ENCODE measurements around the gene ZBTB12. TPM values are rescaled to one million over a fixed set of nuclear protein-coding genes. Genes with fewer than 3 reads are reported as not detected.

ZBTB12 gene
- total and polyA plus RNA-seq, 2 of the 8 experiments (the other 6 are each of a cell fraction or from before 2014, with no cell fraction given), result 20.7 to 40.8 TPM

DNA sequence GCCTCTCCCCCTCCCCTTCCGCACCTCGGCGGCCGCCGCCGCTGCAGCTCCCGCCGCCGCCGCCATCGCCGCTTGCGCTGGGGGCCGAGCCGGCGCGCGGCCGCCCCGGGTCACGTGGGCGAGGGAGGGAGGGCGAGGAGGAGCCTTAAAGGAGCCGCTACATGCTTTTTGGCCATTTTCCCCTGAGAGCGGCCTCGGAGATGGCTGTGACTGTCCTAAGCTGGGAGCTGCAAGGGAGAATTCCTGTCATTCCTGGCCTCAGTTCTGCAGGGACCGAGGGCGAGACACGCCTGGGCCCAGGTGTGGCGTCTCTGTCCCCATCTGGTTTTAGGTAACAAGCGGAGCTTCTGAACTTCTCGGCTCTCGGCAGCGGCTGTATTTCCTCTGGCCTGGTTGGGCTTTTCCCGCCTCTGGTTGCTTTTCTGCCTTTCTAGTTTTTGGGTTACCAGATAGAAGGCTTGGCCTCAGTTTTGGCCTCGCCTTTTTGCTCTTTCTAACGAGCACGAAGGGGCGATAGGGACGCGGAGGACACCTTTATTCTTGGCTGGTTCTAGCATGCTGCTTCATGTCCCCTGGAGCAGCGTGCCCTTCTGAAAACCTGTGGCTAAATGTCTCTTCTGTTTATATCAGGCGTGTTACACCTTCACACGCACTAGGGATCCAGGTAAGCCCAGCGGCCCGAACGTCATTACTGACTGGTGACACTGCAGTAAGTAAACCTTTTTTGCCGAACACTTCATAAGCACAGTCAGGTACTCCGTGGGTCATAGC, 4.1 kb downstream of the ZBTB12 start, which contains the start of gene EHMT2 (continued):
- TF ChIP-seq CHD2 (IDR thresholded peaks at IDR 0.05; ENCODE audit: low read length) (no peak), POU5F1 (IDR thresholded peaks at IDR 0.05; ENCODE audit: low read depth, low read length) (no peak), TAF7 (optimal IDR thresholded peaks at IDR 0.05; ENCODE audit: borderline replicate concordance, low read depth, low read length) (peak; percentile 46), POLR2AphosphoS5 (IDR thresholded peaks at IDR 0.05; ENCODE audit: low read depth, low read length) (peak; percentile 74), TAF1 (IDR thresholded peaks at IDR 0.05; ENCODE audit: low read depth, low read length) (peak; percentile 88), JUN (IDR thresholded peaks at IDR 0.05; ENCODE audit: low read depth, low read length) (no peak), RFX5 (IDR thresholded peaks at IDR 0.05; ENCODE audit: borderline replicate concordance, low read depth, low read length) (no peak), SIN3A (conservative IDR thresholded peaks at IDR 0.05 in 1 of 2, IDR thresholded peaks at IDR 0.05 in 1 of 2; ENCODE audit: low read depth in 1 of 2, low read length in 2 of 2) (peak; percentile 61 to 75; a peak in 2 of 4 replicates), POLR2A (IDR thresholded peaks at IDR 0.05; ENCODE audit: control extremely low read depth in 1 of 2, low read depth in 2 of 2, low read length in 2 of 2) (peak; percentile 72 to 84), SIX5 (IDR thresholded peaks at IDR 0.05; ENCODE audit: low read depth, low read length) (no peak), KDM4A (IDR thresholded peaks at IDR 0.05; ENCODE audit: low read depth, low read length, severe bottlenecking) (peak; percentile 65), CTBP2 (IDR thresholded peaks at IDR 0.05; ENCODE audit: borderline replicate concordance, insufficient read depth, insufficient read length, low read length) (no peak), YY1 (IDR thresholded peaks at IDR 0.05; ENCODE audit: low read depth, low read length) (peak; percentile 74; the same call in 1 of the 2 replicates), SP1 (IDR thresholded peaks at IDR 0.05; ENCODE audit: low read depth, low read length) (no peak)
- TF ChIP-seq, protein P1, sequence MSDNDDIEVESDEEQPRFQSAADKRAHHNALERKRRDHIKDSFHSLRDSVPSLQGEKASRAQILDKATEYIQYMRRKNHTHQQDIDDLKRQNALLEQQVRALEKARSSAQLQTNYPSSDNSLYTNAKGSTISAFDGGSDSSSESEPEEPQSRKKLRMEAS (IDR thresholded peaks at IDR 0.05), result peak; percentile 62
